Measurements from ENCODE around the gene CRABP1.

CRABP1 gene

GRCh38 chr15:78391781-78392180 is 51.6 kb downstream of the CRABP1 start:
- in situ Hi-C loops (cut with MboI; ENCODE audit: low pct_unique_long_range_greater_than_20kb, low sequenced_read_pairs): no loop called here
- DNase-seq: no peak

- in situ Hi-C loops (cut with MboI; ENCODE audit: low pct_unique_long_range_greater_than_20kb, low sequenced_read_pairs): no loop called here
- DNase-seq: no peak
Observed at GRCh38 chr15:78392430-78392829, 52.3 kb downstream of the CRABP1 start.

GRCh38 chr15:78393137-78393536 is 53.0 kb downstream of the CRABP1 start:
- no peak for DNase-seq
- in situ Hi-C loops (cut with MboI; ENCODE audit: low pct_unique_long_range_greater_than_20kb, low sequenced_read_pairs): no loop called here

- no peak for DNase-seq
- in situ Hi-C loops (cut with MboI; ENCODE audit: low pct_unique_long_range_greater_than_20kb, low sequenced_read_pairs): no loop called here
Observed at GRCh38 chr15:78394026-78394425, 53.9 kb downstream of the CRABP1 start.

GRCh38 chr15:78394981-78395616 is 54.9 kb downstream of the CRABP1 start:
- in situ Hi-C loops (cut with MboI; ENCODE audit: low pct_unique_long_range_greater_than_20kb, low sequenced_read_pairs): no loop called here

GRCh38 chr15:78396186-78396814 is 56.1 kb downstream of the CRABP1 start:
- no peak for DNase-seq
- in situ Hi-C loops (cut with MboI; ENCODE audit: low pct_unique_long_range_greater_than_20kb, low sequenced_read_pairs): no loop called here

More at GRCh38 chr15:78394981-78395616, 54.9 kb downstream of the CRABP1 start:
- no peak for DNase-seq

- DNase-seq: no peak
- in situ Hi-C loops (cut with MboI; ENCODE audit: low pct_unique_long_range_greater_than_20kb, low sequenced_read_pairs): no loop called here
Observed at GRCh38 chr15:78396976-78397375, 56.8 kb downstream of the CRABP1 start.

GRCh38 chr15:78397382-78397781 is 57.2 kb downstream of the CRABP1 start:
- in situ Hi-C loops (cut with MboI; ENCODE audit: low pct_unique_long_range_greater_than_20kb, low sequenced_read_pairs): no loop called here

More at GRCh38 chr15:78397382-78397781, 57.2 kb downstream of the CRABP1 start:
- DNase-seq: no peak
